GM18498 (cell line): ENCODE results near the gene EPG5.
A peak's percentile ranks its signal among the peaks of the same experiment; 100 is the strongest.
"Not testable (repeated sequence)": the region's sequence is repeated elsewhere in the genome, so short reads cannot be mapped to it uniquely, and the experiment has no call there.

Experiments
- ATAC-seq: cut with Tn5 transposase; IDR thresholded peaks from one replicate; pipeline ENCODE4 v1.9.1; 2021; ENCODE audit warnings: mild to moderate bottlenecking, moderate library complexity; ENCODE audit not compliant: unreplicated experiment

EPG5 gene

GRCh38 chr18:45839414-45840395, 127.4 kb downstream of the EPG5 start:
- no peak for ATAC-seq

GRCh38 chr18:45838302-45839070, 128.6 kb downstream of the EPG5 start:
- ATAC-seq, result no peak

GRCh38 chr18:45837283-45838070, 129.7 kb downstream of the EPG5 start:
- peak; percentile 73 for ATAC-seq

- no peak for ATAC-seq
Measured at GRCh38 chr18:45836242-45837205, 130.6 kb downstream of the EPG5 start.

GRCh38 chr18:45835057-45835636, 132.0 kb downstream of the EPG5 start:
- ATAC-seq, result no peak

GRCh38 chr18:45834306-45834705, 132.8 kb downstream of the EPG5 start:
- no peak for ATAC-seq

GRCh38 chr18:45833846-45834245, 133.3 kb downstream of the EPG5 start:
- no peak for ATAC-seq

GRCh38 chr18:45830917-45831316, 136.2 kb downstream of the EPG5 start:
- no peak for ATAC-seq

GRCh38 chr18:45829855-45830254, 137.3 kb downstream of the EPG5 start:
- ATAC-seq, result no peak

GRCh38 chr18:45828917-45829811, 138.0 kb downstream of the EPG5 start:
- ATAC-seq, result no peak

- ATAC-seq, result not testable (repeated sequence)
Measured at GRCh38 chr18:45826716-45827115, 140.4 kb downstream of the EPG5 start.

- no peak for ATAC-seq
Measured at GRCh38 chr18:45826084-45826483, 141.0 kb downstream of the EPG5 start.

- ATAC-seq, result no peak
Measured at GRCh38 chr18:45825258-45826044, 141.7 kb downstream of the EPG5 start, which contains the start of gene SIGLEC15. SIGLEC15 (plus strand) TSS chr18:45825675; CDS start chr18:45825729, 54 bp downstream.

GRCh38 chr18:45821711-45822110, 145.4 kb downstream of the EPG5 start:
- no peak for ATAC-seq

- no peak for ATAC-seq
Measured at GRCh38 chr18:45821026-45821425, 146.1 kb downstream of the EPG5 start.

- no peak for ATAC-seq
Measured at GRCh38 chr18:45820106-45820745, 146.9 kb downstream of the EPG5 start.

GRCh38 chr18:45818765-45819164, 148.4 kb downstream of the EPG5 start:
- ATAC-seq, result not testable (repeated sequence)
